H1 (cell line): Measurements from ENCODE around the gene KLK10. TPM values are rescaled to one million over a fixed set of nuclear protein-coding genes. Genes with fewer than 3 reads are reported as not detected.

Experiments used
- CTCF ChIA-PET: fragments of 300-600 bp; sonication (Branson Sonifier 250); formaldehyde crosslinking; loops from one replicate; lab custom pipeline; 2021; ENCODE audit not compliant: partially characterized antibody; lab: Charles Lee
- POLR2A ChIA-PET: fragments of 300-600 bp; sonication (Branson Sonifier 250); formaldehyde crosslinking; loops from one replicate; lab custom pipeline; 2021; ENCODE audit warnings: inconsistent platforms; ENCODE audit not compliant: partially characterized antibody; lab: Charles Lee
- DNase-seq, 2 experiments: peaks; one replicate each; pipeline versions ENCODE4 v3.0.0 to v3.0.0-alpha.2; 2010 to 2022; ENCODE audit warnings: low spot score in 2 of 2, low read depth in 1 of 2, mixed read lengths in 1 of 2
- FAIRE-seq: peaks from 2 replicates; lab custom pipeline; 2011; peaks lifted over from hg19 to GRCh38; lab: Jason Lieb, UNC
- H2AFZ ChIP-seq: 2 replicates; pipeline ENCODE4 v1.8.1; 2012; ENCODE audit warnings: low read length, inconsistent platforms
- H2AK5ac ChIP-seq: 2 replicates; pipeline ENCODE4 v1.6.1; 2013; ENCODE audit warnings: low read depth, low read length
- H2BK120ac ChIP-seq: replicated peaks from 2 replicates; pipeline ENCODE3; 2013; ENCODE audit warnings: low read depth, low read length, inconsistent platforms
- H2BK12ac ChIP-seq: 2 replicates; pipeline ENCODE4 v1.6.1; 2013; ENCODE audit warnings: low read depth, low read length
- H2BK15ac ChIP-seq: 2 replicates; pipeline ENCODE4 v1.6.1; 2013; ENCODE audit warnings: low read length
- H2BK20ac ChIP-seq: 2 replicates; pipeline ENCODE4 v1.6.1; 2013; ENCODE audit warnings: low read length
- H2BK5ac ChIP-seq: 2 replicates; pipeline ENCODE4 v1.6.1; 2013; ENCODE audit warnings: low read depth, low read length
- H3K14ac ChIP-seq: 2 replicates; pipeline ENCODE4 v1.6.1; 2013; ENCODE audit warnings: inconsistent platforms; ENCODE audit not compliant: insufficient read length
- H3K18ac ChIP-seq: 2 replicates; pipeline ENCODE4 v1.6.1; 2013; ENCODE audit warnings: low read length; ENCODE audit errors: extremely low read depth
- H3K23ac ChIP-seq: 2 replicates; pipeline ENCODE4 v1.6.1; 2013; ENCODE audit warnings: inconsistent platforms; ENCODE audit not compliant: insufficient read length
- H3K23me2 ChIP-seq: 2 replicates; pipeline ENCODE4 v1.6.1; 2013; ENCODE audit warnings: low read depth, low read length
- H3K27ac ChIP-seq: 2 replicates; pipeline ENCODE4 v1.6.1; 2011; ENCODE audit warnings: low read depth, low read length, inconsistent platforms
- H3K27me3 ChIP-seq, 4 experiments: replicated peaks in 1 of 4; 1 replicate in 1 of 4; 2 replicates in 3 of 4; pipeline versions ENCODE4 v1.6.1 to v1.8.1; 2011 to 2013; ENCODE audit warnings: low read length in 3 of 4, mild to moderate bottlenecking in 3 of 4, inconsistent platforms in 2 of 4, mixed read lengths in 2 of 4, moderate library complexity in 1 of 4; ENCODE audit not compliant: control insufficient read depth in 3 of 4, insufficient read depth in 3 of 4; ENCODE audit errors: extremely low read depth in 1 of 4
- H3K36me3 ChIP-seq, 4 experiments: 2 replicates each; pipeline versions ENCODE4 v1.6.1 to v1.8.1; 2011 to 2013; ENCODE audit warnings: mild to moderate bottlenecking in 4 of 4, low read length in 3 of 4, moderate library complexity in 2 of 4, control low read depth in 1 of 4, inconsistent platforms in 1 of 4; ENCODE audit not compliant: insufficient read depth in 4 of 4, control insufficient read depth in 2 of 4
- H3K4ac ChIP-seq: replicated peaks from 2 replicates; pipeline ENCODE3; 2013; ENCODE audit warnings: low read length, low read depth, mixed read lengths, inconsistent platforms; ENCODE audit not compliant: insufficient read length
- H3K4me1 ChIP-seq, 4 experiments: replicated peaks in 1 of 4; 1 replicate in 1 of 4; 2 replicates in 3 of 4; pipeline versions ENCODE4 v1.6.1 to v1.8.1; 2011 to 2013; ENCODE audit warnings: low read length in 3 of 4, inconsistent platforms in 2 of 4, mixed read lengths in 1 of 4; ENCODE audit not compliant: insufficient read depth in 4 of 4, control insufficient read depth in 3 of 4
- H3K4me2 ChIP-seq, 2 experiments: 2 replicates each; pipeline versions ENCODE4 v1.6.1 to v1.8.1; 2011 to 2013; ENCODE audit warnings: low read depth in 2 of 2, low read length in 2 of 2, control low read depth in 1 of 2, inconsistent platforms in 1 of 2, mild to moderate bottlenecking in 1 of 2; ENCODE audit not compliant: insufficient read depth in 1 of 2
- H3K4me3 ChIP-seq, 4 experiments: fragments of 200-600, 300-600 bp in 1 of 4; sonication (generic), shearing (Covaris generic), sonication (Bioruptor Twin) in 1 of 4; 2 replicates each; pipeline versions ENCODE4 v1.5.1 to v1.8.1; 2011 to 2016; ENCODE audit warnings: low read length in 4 of 4, low read depth in 3 of 4, control low read depth in 2 of 4, inconsistent platforms in 2 of 4, mild to moderate bottlenecking in 2 of 4, mixed read lengths in 1 of 4, moderate library complexity in 1 of 4; ENCODE audit not compliant: insufficient read depth in 2 of 4; ENCODE audit errors: extremely low read depth in 1 of 4
- H3K56ac ChIP-seq: replicated peaks from 2 replicates; pipeline ENCODE3; 2013; ENCODE audit warnings: low read depth, mild to moderate bottlenecking, mixed read lengths, low read length, inconsistent platforms; ENCODE audit not compliant: insufficient read length
- H3K79me1 ChIP-seq: 2 replicates; pipeline ENCODE4 v1.6.1; 2013; ENCODE audit warnings: low read depth, low read length, control low read depth
- H3K79me2 ChIP-seq, 2 experiments: 2 replicates each; pipeline versions ENCODE4 v1.6.1 to v1.8.1; 2012 to 2013; ENCODE audit warnings: low read length in 2 of 2, mild to moderate bottlenecking in 2 of 2, inconsistent platforms in 1 of 2; ENCODE audit not compliant: insufficient read depth in 2 of 2, control insufficient read depth in 1 of 2
- H3K9ac ChIP-seq, 4 experiments: replicated peaks in 1 of 4; 1 replicate in 1 of 4; 2 replicates in 3 of 4; pipeline versions ENCODE4 v1.6.1 to v1.8.1; 2011 to 2013; ENCODE audit warnings: low read depth in 3 of 4, low read length in 3 of 4, control low read depth in 2 of 4, mild to moderate bottlenecking in 2 of 4, moderate library complexity in 2 of 4, inconsistent platforms in 1 of 4; ENCODE audit errors: extremely low read depth in 1 of 4
- H3K9me3 ChIP-seq, 2 experiments: 2 replicates each; pipeline versions ENCODE4 v1.6.1 to v1.8.1; 2012 to 2013; ENCODE audit warnings: mild to moderate bottlenecking in 2 of 2, moderate library complexity in 2 of 2, control low read depth in 1 of 2, inconsistent platforms in 1 of 2, low read depth in 1 of 2, low read length in 1 of 2, mixed read lengths in 1 of 2; ENCODE audit not compliant: insufficient read depth in 2 of 2
- H4K20me1 ChIP-seq, 2 experiments: replicated peaks in 1 of 2; 2 replicates each; pipeline versions ENCODE3 to v1.8.1; 2011 to 2013; ENCODE audit warnings: inconsistent platforms in 2 of 2, low read length in 2 of 2, mild to moderate bottlenecking in 1 of 2; ENCODE audit not compliant: insufficient read depth in 2 of 2, control insufficient read depth in 1 of 2
- H4K5ac ChIP-seq: 2 replicates; pipeline ENCODE4 v1.6.1; 2013; ENCODE audit warnings: low read length, low read depth, mixed read lengths, inconsistent platforms; ENCODE audit not compliant: insufficient read length
- H4K8ac ChIP-seq: 2 replicates; pipeline ENCODE4 v1.8.0; 2013; ENCODE audit warnings: mild to moderate bottlenecking, moderate library complexity, low read length, inconsistent platforms; ENCODE audit not compliant: insufficient read depth; ENCODE audit errors: extremely low read depth
- H4K91ac ChIP-seq: replicated peaks from 2 replicates; pipeline ENCODE3; 2013; ENCODE audit warnings: low read length, mixed read lengths, inconsistent platforms; ENCODE audit not compliant: insufficient read length
- BACH1 ChIP-seq: IDR thresholded peaks from 2 replicates; pipeline ENCODE4 v1.6.1; 2012; ENCODE audit warnings: low read length, improper control_type of control experiment
- CBX5 ChIP-seq: fragments of 300-800, 300-1000 bp; sonication (generic); IDR thresholded peaks from 2 replicates; pipeline ENCODE4 v1.7.1; 2016; ENCODE audit warnings: antibody characterized with exemption, low read length, low read depth
- CHD1 ChIP-seq: IDR thresholded peaks from 2 replicates; pipeline ENCODE4 v1.6.1; 2012; ENCODE audit warnings: low read depth, low read length, improper control_type of control experiment
- EZH2 ChIP-seq: fragments of 200-600 bp; sonication (generic); IDR thresholded peaks from 2 replicates; pipeline ENCODE4 v1.7.1; 2012; ENCODE audit warnings: low read depth, mild to moderate bottlenecking, moderate library complexity, low read length, inconsistent platforms; ENCODE audit not compliant: severe bottlenecking
- HDAC2 ChIP-seq, 2 experiments: fragments of 300-600 bp in 1 of 2; sonication (generic) in 1 of 2; IDR thresholded peaks; 2 replicates each; pipeline ENCODE4 v1.6.1; 2011 to 2012; ENCODE audit warnings: low read depth in 2 of 2, low read length in 2 of 2, mild to moderate bottlenecking in 2 of 2, moderate library complexity in 2 of 2, borderline replicate concordance in 1 of 2, inconsistent platforms in 1 of 2
- HDAC6 ChIP-seq: IDR thresholded peaks from one replicate; pipeline ENCODE4 v1.7.1; 2012; ENCODE audit warnings: low read depth, mild to moderate bottlenecking, inconsistent platforms, low read length, moderate library complexity
- KDM1A ChIP-seq: fragments of 200-600, 300-600 bp; sonication (generic); IDR thresholded peaks from 2 replicates; pipeline ENCODE4 v1.7.1; 2016; ENCODE audit warnings: mild to moderate bottlenecking, low read length, borderline replicate concordance
- NRF1 ChIP-seq: IDR thresholded peaks from 2 replicates; pipeline ENCODE4 v1.6.1; 2011; ENCODE audit warnings: mild to moderate bottlenecking, low read depth, low read length, improper control_type of control experiment
- RBBP5 ChIP-seq: IDR thresholded peaks from 2 replicates; pipeline ENCODE4 v1.7.1; 2012; ENCODE audit warnings: low read depth, mild to moderate bottlenecking, inconsistent platforms, low read length, moderate library complexity, borderline replicate concordance
- RXRA ChIP-seq: IDR thresholded peaks from 2 replicates; pipeline ENCODE4 v1.6.1; 2011; ENCODE audit warnings: low read depth, mild to moderate bottlenecking, low read length, moderate library complexity; ENCODE audit not compliant: insufficient read depth
- SAP30 ChIP-seq: fragments of 300-600 bp; sonication (generic); IDR thresholded peaks from 2 replicates; pipeline ENCODE4 v1.7.1; 2012; ENCODE audit warnings: low read length, moderate library complexity, mild to moderate bottlenecking, inconsistent platforms; ENCODE audit not compliant: insufficient read depth, insufficient replicate concordance
- TAF1 ChIP-seq: IDR thresholded peaks from 2 replicates; pipeline ENCODE4 v1.6.1; 2011; ENCODE audit warnings: mild to moderate bottlenecking, low read depth, low read length
- TEAD4 ChIP-seq: IDR thresholded peaks from 2 replicates; pipeline ENCODE4 v1.6.1; 2012; ENCODE audit warnings: low read depth, low read length, inconsistent platforms, mixed read lengths
- whole genome bisulfite sequencing, 2 experiments: shearing (Covaris generic) in 1 of 2; methylation state at CpG; one replicate each; pipeline versions ENCODE4 v1.1.6 to v1.1.7; 2013 to 2015; ENCODE audit warnings: low lambda C conversion rate in 2 of 2, mixed read lengths in 2 of 2, inconsistent platforms in 1 of 2, low coverage in 1 of 2, missing lambda C conversion rate in 1 of 2; ENCODE audit not compliant: insufficient replicate concordance in 2 of 2, insufficient coverage in 1 of 2, insufficient read length in 1 of 2; ENCODE audit errors: extremely low coverage in 1 of 2, missing lambda C conversion rate in 1 of 2; 5-methylcytosine and 5-hydroxymethylcytosine counted together
- polyA plus RNA-seq, 7 experiments: library from polyadenylated mRNA; depleted of rRNA in 3 of 7; stranded (reverse) in 5 of 7; unstranded in 2 of 7; fragments of >200 nt in 5 of 7; fragments of 200-250 nt in 2 of 7; gene quantifications; 1 replicate in 5 of 7; 2 replicates in 1 of 7; 4 replicates in 1 of 7; pipeline versions ENCODE4 v1.2.1 to v1.2.3, GENCODE V29; 2011 to 2013; ENCODE audit warnings: missing spikeins in 2 of 7, mixed read lengths in 2 of 7
- total RNA-seq: library from RNA; stranded (reverse); fragmentation: NEBNext Ultra II Directional; extraction: Animal tissue kit (Norgen Biotek cat#: 25700); gene quantifications from 2 replicates; pipeline ENCODE4 v1.2.1, GENCODE V29; 2021

The KLK10 gene
- total and polyA plus RNA-seq, 2 of the 8 experiments (the other 6 are each of a cell fraction or from before 2014, with no cell fraction given), result 4.8 to 9.7 TPM

DNA sequence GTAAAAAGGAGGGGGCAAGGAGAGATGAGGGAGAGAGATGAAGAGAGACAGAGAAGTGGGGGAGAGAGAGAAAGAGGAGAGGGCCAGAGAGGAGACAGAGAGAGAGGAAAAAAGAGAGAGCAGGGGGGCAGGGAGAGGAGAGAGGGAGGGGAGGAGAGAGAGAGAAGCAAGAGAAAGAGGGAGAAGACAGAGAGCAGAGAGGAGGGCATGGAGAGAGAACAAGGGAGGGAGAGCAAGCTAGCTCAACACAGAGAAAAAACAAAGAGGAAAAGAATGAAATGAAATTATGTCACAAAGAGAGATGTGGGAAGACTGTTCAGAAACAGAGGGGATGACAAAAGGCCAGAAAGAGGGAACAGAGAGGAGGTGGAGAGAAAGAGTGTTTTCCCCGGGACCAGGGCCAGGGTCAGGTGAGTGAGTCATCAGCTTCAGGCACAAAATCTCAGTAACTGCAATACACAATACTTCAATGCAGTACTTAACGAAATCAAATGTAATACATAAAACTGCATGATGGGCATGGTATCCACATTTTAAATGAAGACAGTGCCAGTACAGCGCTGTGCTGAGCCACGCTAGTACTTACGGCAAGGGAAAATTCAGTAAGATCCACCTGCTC, 40.6 kb downstream of the KLK10 start:
- no peak overlapping the region for H2AK5ac ChIP-seq
- H3K4me3 ChIP-seq, result no peak overlapping the region
- no peaks in the 10 kb centered on the region for H3K79me2 ChIP-seq
- no peak overlapping the region for H2AFZ ChIP-seq
- no peak overlapping the region for H2BK20ac ChIP-seq
- peaks cover 3 to 34% (median 16%) of the 10 kb centered on the region in 4 experiments; a peak in 5 of 7 replicates for H3K4me1 ChIP-seq
- H3K23ac ChIP-seq, result no peak overlapping the region
- no peak overlapping the region for H3K14ac ChIP-seq
- 85% methylated on average over 5 of the region's 5 CpGs; no CpG with 5 or more reads in 1 of the 2 experiments for whole genome bisulfite sequencing, 2 experiments
- ChIA-PET CTCF (no interaction called here), POLR2A (no interaction called here)
- H4K20me1 ChIP-seq, result no peaks in the 10 kb centered on the region
- no peak overlapping the region for H4K5ac ChIP-seq
- no peak overlapping the region for H3K56ac ChIP-seq
- no peak for DNase-seq
- peak overlapping the region in 1 of 2 experiments; percentile 20; a peak in 1 of 4 replicates for H3K4me2 ChIP-seq
- no peak overlapping the region for H2BK15ac ChIP-seq
- no peak overlapping the region for H4K91ac ChIP-seq
- no peak overlapping the region for H2BK120ac ChIP-seq
- H3K9ac ChIP-seq, result no peak overlapping the region
- H3K18ac ChIP-seq, result no peak overlapping the region
- no peak overlapping the region for H3K4ac ChIP-seq
- peaks cover under 1% of the 10 kb centered on the region; the same call in 1 of the 2 replicates for H3K23me2 ChIP-seq
- no peak overlapping the region for H3K27ac ChIP-seq
- no peak overlapping the region for H2BK5ac ChIP-seq
- no peak for FAIRE-seq
- no peak overlapping the region for H4K8ac ChIP-seq
- H3K9me3 ChIP-seq, result no peaks in the 10 kb centered on the region
- H3K79me1 ChIP-seq, result no peaks in the 10 kb centered on the region
- H3K36me3 ChIP-seq, result 0 out of 8 replicates have a peak, but pooled peaks cover 0 to 3% (median 0%) of the 10 kb centered on the region in 4 experiments
- no peak overlapping the region for H2BK12ac ChIP-seq
- peaks cover 0 to 6% (median 1%) of the 10 kb centered on the region in 4 experiments; a peak in 2 of 7 replicates for H3K27me3 ChIP-seq
- TF ChIP-seq KDM1A (no peak), RXRA (no peak), TAF1 (no peak), CHD1 (no peak), HDAC6 (no peak), CBX5 (no peak), RBBP5 (no peak), TEAD4 (no peak), SAP30 (no peak), NRF1 (no peak), EZH2 (no peak), HDAC2 (IDR thresholded peaks at IDR 0.05; ENCODE audit: borderline replicate concordance in 1 of 2, low read depth in 2 of 2, low read length in 2 of 2) (no peak), BACH1 (no peak)
